ENCODE measurements around the gene NCAM1.

The NCAM1 gene

DNA sequence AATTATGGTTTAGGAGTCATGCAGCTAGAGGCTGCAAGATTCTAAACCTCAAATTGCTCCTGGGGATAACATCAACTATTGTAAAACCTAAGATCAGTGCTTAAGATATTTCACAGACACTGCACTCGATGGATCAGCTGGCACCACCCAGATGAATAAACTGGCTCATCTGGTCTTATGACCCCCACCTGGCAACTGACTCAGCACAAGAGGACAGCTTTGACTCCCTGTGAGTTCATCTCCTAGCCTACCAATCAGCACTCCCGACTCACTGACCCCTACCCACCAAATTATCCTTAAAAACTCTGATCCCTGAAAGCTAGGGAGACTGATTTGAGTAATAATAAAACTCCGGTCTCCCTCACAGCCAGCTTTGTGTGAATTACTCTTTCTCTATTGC lies 352.4 kb downstream of the NCAM1 start:
- DNase-seq (ENCODE audit: low spot score), result no peak

DNA sequence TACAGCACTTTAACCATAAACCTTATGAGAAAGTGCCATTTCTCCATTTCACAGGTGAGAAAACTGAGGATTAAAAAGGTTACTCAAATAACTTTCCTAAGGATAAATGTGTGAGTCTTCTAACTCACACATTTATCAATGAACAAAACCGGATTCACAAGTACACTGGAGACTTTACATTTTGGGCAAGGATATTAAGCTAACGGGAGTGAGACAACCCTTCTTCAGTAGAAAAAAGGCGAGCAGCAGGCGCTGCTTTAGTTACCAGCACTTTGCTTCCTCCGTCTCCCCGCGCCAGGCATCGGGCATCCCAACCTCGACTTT lies 352.8 kb downstream of the NCAM1 start:
- no peak for DNase-seq (ENCODE audit: low spot score)

DNA sequence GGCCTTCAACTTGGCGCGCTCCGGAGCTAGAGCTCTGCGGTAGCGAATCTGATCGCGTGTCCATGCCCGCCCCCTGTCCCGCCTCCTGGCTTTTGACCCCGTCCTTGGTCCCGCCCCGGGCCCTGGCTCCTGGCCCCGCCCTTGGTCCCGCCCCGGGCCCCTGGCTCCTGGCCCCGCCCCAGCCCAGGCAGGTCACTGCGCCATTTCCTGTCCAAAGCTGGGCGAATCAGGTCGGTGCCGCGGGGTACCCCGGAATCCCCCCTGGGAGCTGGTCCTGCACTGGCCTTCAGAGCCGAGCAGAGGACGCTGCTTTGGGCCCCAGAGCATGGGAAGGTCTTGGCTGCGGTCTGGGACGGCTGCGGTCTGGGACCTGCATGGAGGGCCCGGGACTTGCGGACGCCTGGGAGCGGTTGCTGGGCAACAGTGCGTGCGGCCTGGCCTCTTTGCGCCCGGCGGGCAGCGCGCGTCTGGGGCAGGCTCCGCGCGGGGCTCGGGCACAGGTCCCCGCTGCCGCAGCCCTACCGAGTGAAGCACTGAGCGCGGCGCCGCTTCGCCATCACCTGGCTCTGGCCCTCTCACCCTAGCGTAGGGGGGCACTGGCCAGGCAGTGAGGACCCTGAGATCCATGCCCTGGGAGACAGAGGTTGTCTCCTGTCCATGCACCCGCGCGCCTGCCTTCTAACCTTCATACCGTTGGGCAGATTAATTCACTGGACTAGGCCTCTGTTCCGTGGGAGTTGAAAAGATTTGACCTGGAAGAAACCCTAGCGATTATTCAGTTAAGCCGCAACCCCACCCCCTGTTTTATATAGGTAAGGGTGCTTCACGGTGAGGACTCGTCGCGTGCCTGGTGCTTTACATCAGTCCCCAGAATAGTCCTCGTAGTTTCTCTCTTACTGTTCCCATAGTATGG lies 353.4 kb downstream of the NCAM1 start, which contains the start of gene TTC12:
Gene TTC12 (plus strand): TSS at position 195 of the 913 bp plus-strand sequence. CDS start 1,675 bp downstream, outside the sequence.
- DNase-seq (ENCODE audit: low spot score), result peak; percentile 83

DNA sequence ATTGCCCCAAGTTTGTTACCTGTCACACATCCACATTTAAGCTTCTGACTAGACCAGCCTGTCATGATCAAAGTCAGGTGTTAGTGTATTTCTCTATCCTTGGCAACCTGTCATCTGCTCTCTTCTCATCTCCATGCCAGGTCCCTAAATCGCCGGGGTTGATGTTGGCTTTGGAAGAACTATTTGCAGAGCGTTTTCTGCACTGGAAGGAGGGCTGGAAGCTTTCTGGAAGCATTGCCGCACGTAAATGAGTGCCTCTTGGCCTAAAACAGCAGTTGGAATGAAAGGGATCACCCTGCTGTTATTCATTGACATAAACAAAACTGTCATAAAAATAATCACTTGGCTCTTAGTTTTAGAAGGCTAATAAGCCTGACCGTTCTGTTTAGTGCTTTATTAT lies 354.6 kb downstream of the NCAM1 start:
- DNase-seq (ENCODE audit: low spot score), result no peak

DNA sequence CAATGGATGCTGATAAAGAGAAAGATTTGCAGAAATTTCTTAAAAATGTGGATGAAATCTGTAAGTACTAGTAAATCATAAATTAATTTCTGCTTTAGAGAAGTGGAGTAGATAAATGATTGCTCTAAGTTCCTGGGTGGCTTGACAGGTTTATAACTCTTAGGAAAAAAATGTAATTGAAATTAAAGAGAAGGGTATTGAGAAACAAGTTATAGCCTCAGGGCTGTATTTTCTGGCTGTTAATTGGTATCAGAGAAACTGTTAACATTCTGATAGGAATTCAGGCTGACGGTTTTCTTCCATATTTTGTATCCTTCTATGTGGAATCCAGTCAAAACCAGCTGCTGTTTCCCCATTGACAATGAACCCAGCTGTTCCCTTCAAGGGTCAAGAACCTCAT lies 355.0 kb downstream of the NCAM1 start:
- DNase-seq (ENCODE audit: low spot score), result no peak

DNA sequence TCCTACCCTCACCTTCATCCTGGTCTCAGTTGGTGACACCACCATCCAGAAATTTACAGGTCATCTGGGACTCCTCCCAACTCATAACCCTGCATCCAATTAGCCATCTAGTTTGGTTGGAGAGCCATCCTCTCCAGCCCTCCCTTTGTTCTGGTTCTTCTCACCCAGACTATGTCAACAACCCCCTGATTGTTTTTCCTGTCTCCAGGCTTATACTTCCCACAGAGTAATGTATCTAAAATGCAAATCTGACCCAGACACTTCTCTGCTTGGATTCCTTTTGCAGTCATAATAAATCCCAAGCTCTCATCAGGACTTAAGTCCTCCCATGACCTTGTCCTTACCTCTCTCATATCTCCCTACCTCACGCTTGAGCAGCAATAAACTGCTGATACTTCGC lies 356.1 kb downstream of the NCAM1 start:
- no peak for DNase-seq (ENCODE audit: low spot score)

DNA sequence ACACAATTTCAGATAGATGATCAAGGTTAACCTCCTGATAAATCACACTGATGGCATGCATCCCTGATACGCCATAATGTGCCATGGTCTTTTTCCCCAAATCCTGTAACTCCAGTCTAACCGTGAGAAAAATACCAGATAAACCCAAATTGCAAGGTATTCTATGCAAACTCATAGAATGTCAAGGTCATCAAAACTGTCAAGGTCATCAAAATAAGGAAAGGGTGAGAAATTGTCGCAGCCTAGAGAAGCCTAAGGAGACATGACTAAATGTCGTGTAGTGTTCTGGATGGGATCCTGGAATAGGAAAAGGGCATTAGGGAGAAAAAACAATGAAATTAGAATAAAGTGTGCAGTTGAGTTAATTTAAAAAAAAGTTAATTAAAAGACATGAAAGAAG lies 357.9 kb downstream of the NCAM1 start:
- no peak for DNase-seq (ENCODE audit: low spot score)

DNA sequence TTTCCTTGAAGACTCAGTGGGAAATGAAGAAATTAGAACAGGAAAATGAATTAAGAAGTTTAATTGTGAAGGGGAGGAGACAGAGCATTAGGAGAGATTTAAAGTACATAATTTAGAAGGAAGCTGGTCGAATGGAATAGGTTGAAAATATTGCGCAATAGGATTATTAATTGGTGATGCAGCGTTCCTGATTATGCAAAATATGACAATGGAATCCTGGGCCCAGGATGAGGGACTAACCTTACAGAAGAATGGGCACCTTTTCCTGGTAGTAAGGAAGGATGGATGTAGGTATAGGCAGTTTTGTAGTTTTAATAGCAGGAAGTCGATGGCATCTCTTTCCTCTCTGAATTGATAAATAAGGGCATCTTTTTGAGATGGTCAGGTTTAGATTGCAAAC lies 360.9 kb downstream of the NCAM1 start:
- no peak for DNase-seq (ENCODE audit: low spot score)

DNA sequence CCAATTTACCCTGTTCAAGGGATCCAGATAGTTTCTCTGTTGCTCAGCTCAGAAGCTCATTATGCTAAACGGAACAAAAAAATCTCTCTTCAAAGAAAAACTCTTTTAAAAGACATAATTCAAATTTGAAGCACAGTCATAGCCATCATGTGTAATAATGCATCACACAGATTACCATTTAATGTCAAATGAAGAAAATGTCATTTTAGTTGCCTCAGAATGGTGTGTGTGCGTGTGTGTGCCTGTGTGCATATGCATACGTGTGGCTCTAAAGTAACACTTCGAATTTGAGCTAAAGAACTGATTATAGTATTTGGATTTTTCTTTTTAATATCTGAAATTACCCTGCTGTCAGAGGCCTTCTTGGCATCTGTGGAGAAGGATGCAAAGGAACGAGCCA lies 363.0 kb downstream of the NCAM1 start:
- DNase-seq (ENCODE audit: low spot score), result no peak

Data from kidney capillary endothelial cell (primary cell).